Measurements from ENCODE around the gene SEMA5A.

The SEMA5A gene

DNA sequence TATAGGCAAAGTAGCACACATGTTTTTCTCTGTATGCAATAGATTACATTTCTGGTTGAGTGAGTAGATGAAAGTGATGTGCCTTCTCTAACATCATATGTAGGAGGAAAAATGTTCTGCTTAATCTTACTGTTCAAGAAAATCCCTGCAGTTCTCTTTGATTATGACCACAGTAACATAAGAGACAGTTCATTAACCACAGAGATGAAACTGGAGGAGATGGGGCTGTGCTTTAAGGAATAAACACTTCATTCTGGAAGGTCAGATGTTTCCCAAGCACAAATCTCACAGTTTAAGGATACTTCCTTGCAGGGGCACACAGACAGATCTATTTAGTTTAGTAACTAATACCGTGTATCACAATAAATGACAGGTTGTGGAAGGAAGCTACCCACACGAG lies 150.2 kb downstream of the SEMA5A start:
- TF ChIP-seq GABPA (IDR thresholded peaks at IDR 0.05; ENCODE audit: low read depth) = no peak
- no peak for TF ChIP-seq SPI1 (IDR thresholded peaks at IDR 0.05; ENCODE audit: borderline replicate concordance, low read depth)
- TF ChIP-seq, protein P1, sequence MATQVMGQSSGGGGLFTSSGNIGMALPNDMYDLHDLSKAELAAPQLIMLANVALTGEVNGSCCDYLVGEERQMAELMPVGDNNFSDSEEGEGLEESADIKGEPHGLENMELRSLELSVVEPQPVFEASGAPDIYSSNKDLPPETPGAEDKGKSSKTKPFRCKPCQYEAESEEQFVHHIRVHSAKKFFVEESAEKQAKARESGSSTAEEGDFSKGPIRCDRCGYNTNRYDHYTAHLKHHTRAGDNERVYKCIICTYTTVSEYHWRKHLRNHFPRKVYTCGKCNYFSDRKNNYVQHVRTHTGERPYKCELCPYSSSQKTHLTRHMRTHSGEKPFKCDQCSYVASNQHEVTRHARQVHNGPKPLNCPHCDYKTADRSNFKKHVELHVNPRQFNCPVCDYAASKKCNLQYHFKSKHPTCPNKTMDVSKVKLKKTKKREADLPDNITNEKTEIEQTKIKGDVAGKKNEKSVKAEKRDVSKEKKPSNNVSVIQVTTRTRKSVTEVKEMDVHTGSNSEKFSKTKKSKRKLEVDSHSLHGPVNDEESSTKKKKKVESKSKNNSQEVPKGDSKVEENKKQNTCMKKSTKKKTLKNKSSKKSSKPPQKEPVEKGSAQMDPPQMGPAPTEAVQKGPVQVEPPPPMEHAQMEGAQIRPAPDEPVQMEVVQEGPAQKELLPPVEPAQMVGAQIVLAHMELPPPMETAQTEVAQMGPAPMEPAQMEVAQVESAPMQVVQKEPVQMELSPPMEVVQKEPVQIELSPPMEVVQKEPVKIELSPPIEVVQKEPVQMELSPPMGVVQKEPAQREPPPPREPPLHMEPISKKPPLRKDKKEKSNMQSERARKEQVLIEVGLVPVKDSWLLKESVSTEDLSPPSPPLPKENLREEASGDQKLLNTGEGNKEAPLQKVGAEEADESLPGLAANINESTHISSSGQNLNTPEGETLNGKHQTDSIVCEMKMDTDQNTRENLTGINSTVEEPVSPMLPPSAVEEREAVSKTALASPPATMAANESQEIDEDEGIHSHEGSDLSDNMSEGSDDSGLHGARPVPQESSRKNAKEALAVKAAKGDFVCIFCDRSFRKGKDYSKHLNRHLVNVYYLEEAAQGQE (IDR thresholded peaks at IDR 0.05; ENCODE audit: insufficient replicate concordance, low read depth) = no peak
- no peak for TF ChIP-seq POLR2AphosphoS5 (IDR thresholded peaks at IDR 0.05; ENCODE audit: low read depth)
- TF ChIP-seq, protein P2, sequence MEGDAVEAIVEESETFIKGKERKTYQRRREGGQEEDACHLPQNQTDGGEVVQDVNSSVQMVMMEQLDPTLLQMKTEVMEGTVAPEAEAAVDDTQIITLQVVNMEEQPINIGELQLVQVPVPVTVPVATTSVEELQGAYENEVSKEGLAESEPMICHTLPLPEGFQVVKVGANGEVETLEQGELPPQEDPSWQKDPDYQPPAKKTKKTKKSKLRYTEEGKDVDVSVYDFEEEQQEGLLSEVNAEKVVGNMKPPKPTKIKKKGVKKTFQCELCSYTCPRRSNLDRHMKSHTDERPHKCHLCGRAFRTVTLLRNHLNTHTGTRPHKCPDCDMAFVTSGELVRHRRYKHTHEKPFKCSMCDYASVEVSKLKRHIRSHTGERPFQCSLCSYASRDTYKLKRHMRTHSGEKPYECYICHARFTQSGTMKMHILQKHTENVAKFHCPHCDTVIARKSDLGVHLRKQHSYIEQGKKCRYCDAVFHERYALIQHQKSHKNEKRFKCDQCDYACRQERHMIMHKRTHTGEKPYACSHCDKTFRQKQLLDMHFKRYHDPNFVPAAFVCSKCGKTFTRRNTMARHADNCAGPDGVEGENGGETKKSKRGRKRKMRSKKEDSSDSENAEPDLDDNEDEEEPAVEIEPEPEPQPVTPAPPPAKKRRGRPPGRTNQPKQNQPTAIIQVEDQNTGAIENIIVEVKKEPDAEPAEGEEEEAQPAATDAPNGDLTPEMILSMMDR (IDR thresholded peaks at IDR 0.05; ENCODE audit: insufficient read depth, low read length) = no peak

DNA sequence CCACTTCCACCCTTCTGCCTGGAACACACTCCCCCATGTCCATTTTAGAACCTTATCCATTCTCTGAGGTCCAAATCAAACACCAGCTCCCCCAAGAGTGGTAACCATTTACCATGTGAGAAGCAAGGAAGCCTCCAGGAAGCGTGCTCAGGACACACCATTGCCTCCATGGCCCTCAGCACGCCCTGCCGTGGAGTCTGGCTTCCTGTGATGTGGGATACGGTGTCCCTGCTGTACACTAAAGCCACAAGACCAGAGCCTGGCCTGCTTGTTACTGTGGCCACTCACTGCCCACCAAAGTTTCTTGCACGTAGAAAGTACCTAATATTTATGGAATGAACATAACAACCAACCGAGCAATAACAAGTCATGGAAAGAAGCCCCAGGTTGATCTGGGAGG lies 151.7 kb downstream of the SEMA5A start:
- no peak overlapping the region for H3K27ac ChIP-seq (replicated peaks)
- H3K4me3 ChIP-seq (replicated peaks; ENCODE audit: insufficient read depth, low read length) = no peak overlapping the region
- no peaks in the 10 kb centered on the region for H3K27me3 ChIP-seq (ENCODE audit: insufficient read depth, poor library complexity, severe bottlenecking)
- DNase-seq (ENCODE audit: low read depth in 1 of 2, low spot score in 1 of 2) = no peak
- TF ChIP-seq SPI1 (IDR thresholded peaks at IDR 0.05; ENCODE audit: borderline replicate concordance, low read depth) = no peak
- TF ChIP-seq, protein P2 (IDR thresholded peaks at IDR 0.05; ENCODE audit: insufficient read depth, low read length) = no peak
- TF ChIP-seq GABPA (IDR thresholded peaks at IDR 0.05; ENCODE audit: low read depth) = no peak
- TF ChIP-seq, protein P1 (IDR thresholded peaks at IDR 0.05; ENCODE audit: insufficient replicate concordance, low read depth) = no peak
- no peak for TF ChIP-seq POLR2AphosphoS5 (IDR thresholded peaks at IDR 0.05; ENCODE audit: low read depth)

More for the DNA sequence above, 150.2 kb downstream of the SEMA5A start:
- DNase-seq (ENCODE audit: low read depth in 1 of 2, low spot score in 1 of 2) = no peak
- no peak overlapping the region for H3K4me3 ChIP-seq (replicated peaks; ENCODE audit: insufficient read depth, low read length)
- H3K27ac ChIP-seq (replicated peaks) = no peak overlapping the region
- H3K27me3 ChIP-seq (ENCODE audit: insufficient read depth, poor library complexity, severe bottlenecking) = no peaks in the 10 kb centered on the region

DNA sequence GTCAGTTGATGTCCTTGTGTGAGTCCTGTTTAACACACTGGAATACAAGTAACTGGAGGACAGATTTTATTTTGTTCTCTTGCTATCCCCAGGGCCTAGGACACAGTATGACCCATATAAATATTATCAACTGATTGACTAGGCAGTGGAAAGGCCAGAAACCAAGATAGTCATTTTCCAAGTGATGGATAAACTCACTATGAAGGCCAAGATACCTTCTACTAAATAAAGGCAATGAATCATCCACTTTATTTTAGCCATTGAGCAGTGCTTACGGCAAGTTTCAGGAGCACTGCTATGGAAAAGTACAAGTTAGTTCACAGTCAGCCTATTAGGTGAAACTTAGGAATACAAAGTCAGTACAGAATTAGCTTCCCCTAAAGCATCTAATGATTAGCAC lies 153.2 kb downstream of the SEMA5A start:
- DNase-seq (ENCODE audit: low read depth in 1 of 2, low spot score in 1 of 2) = no peak
- H3K4me3 ChIP-seq (replicated peaks; ENCODE audit: insufficient read depth, low read length) = no peak overlapping the region
- no peaks in the 10 kb centered on the region for H3K27me3 ChIP-seq (ENCODE audit: insufficient read depth, poor library complexity, severe bottlenecking)
- H3K27ac ChIP-seq (replicated peaks) = no peak overlapping the region
- TF ChIP-seq, protein P2 (IDR thresholded peaks at IDR 0.05; ENCODE audit: insufficient read depth, low read length) = no peak
- TF ChIP-seq SPI1 (IDR thresholded peaks at IDR 0.05; ENCODE audit: borderline replicate concordance, low read depth) = no peak
- TF ChIP-seq GABPA (IDR thresholded peaks at IDR 0.05; ENCODE audit: low read depth) = no peak
- no peak for TF ChIP-seq POLR2AphosphoS5 (IDR thresholded peaks at IDR 0.05; ENCODE audit: low read depth)

DNA sequence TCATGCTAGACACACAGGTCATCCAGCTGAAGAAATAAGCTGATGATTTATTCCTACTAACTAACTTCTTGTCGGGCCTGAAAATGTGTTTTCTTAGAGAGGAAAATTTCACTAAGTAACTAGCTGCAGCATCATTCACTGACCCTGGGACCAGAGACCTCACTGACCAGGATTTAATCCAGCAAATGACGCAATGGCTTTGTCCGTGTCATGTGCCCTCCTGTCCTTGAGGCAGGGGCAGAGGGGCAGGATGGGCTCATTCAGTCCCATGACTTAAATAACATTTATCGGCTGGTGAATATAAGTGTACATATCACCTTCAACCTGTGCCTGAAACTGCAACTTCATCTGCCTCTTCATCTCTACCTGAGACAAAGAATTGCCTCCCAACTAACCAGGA lies 154.8 kb downstream of the SEMA5A start:
- DNase-seq (ENCODE audit: low read depth in 1 of 2, low spot score in 1 of 2) = no peak
- Histone ChIP-seq H3K27me3 (ENCODE audit: insufficient read depth, poor library complexity, severe bottlenecking) (no peaks in the 10 kb centered on the region), H3K27ac (replicated peaks) (no peak overlapping the region), H3K4me3 (replicated peaks; ENCODE audit: insufficient read depth, low read length) (no peak overlapping the region)
- no peak for TF ChIP-seq GABPA (IDR thresholded peaks at IDR 0.05; ENCODE audit: low read depth)
- TF ChIP-seq POLR2AphosphoS5 (IDR thresholded peaks at IDR 0.05; ENCODE audit: low read depth) = no peak
- no peak for TF ChIP-seq SPI1 (IDR thresholded peaks at IDR 0.05; ENCODE audit: borderline replicate concordance, low read depth)
- TF ChIP-seq, protein P1 (IDR thresholded peaks at IDR 0.05; ENCODE audit: insufficient replicate concordance, low read depth) = no peak
- TF ChIP-seq, protein P2 (IDR thresholded peaks at IDR 0.05; ENCODE audit: insufficient read depth, low read length) = no peak
